Measurements from ENCODE around the gene MTM1. TPM values are rescaled to one million over a fixed set of nuclear protein-coding genes. Genes with fewer than 3 reads are reported as not detected.

MTM1 gene
- total RNA-seq, 4 donors from 2014 or later = 16.3 to 50.0 (median 22.8) TPM

GRCh38 chrX:150683112-150683511 is 114.7 kb downstream of the MTM1 start:
- TF ChIP-seq POLR2A (IDR thresholded peaks at IDR 0.05) (no peak), CTCF (IDR thresholded peaks at IDR 0.05) (no peak)
- Histone ChIP-seq H3K4me1 (no peaks in the 10 kb centered on the region), H3K27me3 (no peaks in the 10 kb centered on the region), H3K9me3 (no peaks in the 10 kb centered on the region), H3K4me3 (replicated peaks in 1 of 3) (no peak overlapping the region), H3K36me3 (no peaks in the 10 kb centered on the region), H3K27ac (no peak overlapping the region)
- 95 to 97% methylated on average over 3 of the region's 3 CpGs for WGBS, 2 donors
- intact Hi-C loops (cut with DNase I) = no loop called here
- DNase-seq = no peak

DNA sequence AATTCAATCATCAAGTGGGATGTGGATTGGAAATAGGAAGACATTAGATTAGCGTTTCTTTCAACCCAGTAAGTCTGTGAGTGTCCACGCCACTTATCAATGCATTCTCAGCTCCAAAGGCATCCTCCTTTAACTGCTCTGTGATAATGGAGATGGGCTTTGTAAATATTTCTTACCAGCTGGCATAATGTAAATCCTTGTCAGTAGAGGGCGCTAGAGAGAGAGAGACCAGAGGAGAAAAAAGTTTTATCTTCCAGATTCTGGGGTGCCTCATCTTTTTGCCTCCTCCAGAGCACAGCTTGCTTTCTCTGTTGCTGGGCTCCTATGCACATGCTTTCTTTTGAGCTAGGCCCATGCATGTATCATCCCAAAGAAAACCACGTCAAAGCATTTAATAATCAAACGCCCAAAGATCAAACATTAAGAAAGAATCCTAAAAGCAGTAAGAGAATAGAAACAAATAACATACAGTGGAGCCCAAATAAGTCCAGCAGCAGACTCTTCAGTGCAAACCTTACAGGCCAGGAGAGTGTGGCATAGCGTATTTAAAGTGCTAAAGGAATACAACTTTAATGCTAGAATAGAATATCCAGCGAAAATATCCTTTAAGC is 115.2 kb downstream of the MTM1 start:
- TF ChIP-seq CTCF (IDR thresholded peaks at IDR 0.05) = peak in 4 of 6 experiments; percentile 31 to 43 (median 40)
- no peak for TF ChIP-seq POLR2A (IDR thresholded peaks at IDR 0.05)
- Histone ChIP-seq H3K4me1 (no peaks in the 10 kb centered on the region), H3K36me3 (no peaks in the 10 kb centered on the region), H3K9me3 (no peaks in the 10 kb centered on the region), H3K27ac (no peak overlapping the region), H3K4me3 (replicated peaks in 1 of 3) (no peak overlapping the region), H3K27me3 (no peaks in the 10 kb centered on the region)
- DNase-seq = no peak
- intact Hi-C loops (cut with DNase I) = no loop called here
- 56% methylated on average over 7 of the region's 7 CpGs for WGBS, 2 donors

- Histone ChIP-seq H3K4me3 (replicated peaks in 1 of 3) (no peak overlapping the region), H3K4me1 (no peaks in the 10 kb centered on the region), H3K27me3 (no peaks in the 10 kb centered on the region), H3K36me3 (no peaks in the 10 kb centered on the region), H3K27ac (no peak overlapping the region), H3K9me3 (no peaks in the 10 kb centered on the region)
- no peak for DNase-seq
- TF ChIP-seq CTCF (IDR thresholded peaks at IDR 0.05) (no peak), POLR2A (IDR thresholded peaks at IDR 0.05) (no peak)
- 71 to 78% methylated on average over 5 of the region's 5 CpGs for WGBS, 2 donors
- intact Hi-C loops (cut with DNase I) = no loop called here
Measured at GRCh38 chrX:150688911-150689451, 120.6 kb downstream of the MTM1 start.

DNA sequence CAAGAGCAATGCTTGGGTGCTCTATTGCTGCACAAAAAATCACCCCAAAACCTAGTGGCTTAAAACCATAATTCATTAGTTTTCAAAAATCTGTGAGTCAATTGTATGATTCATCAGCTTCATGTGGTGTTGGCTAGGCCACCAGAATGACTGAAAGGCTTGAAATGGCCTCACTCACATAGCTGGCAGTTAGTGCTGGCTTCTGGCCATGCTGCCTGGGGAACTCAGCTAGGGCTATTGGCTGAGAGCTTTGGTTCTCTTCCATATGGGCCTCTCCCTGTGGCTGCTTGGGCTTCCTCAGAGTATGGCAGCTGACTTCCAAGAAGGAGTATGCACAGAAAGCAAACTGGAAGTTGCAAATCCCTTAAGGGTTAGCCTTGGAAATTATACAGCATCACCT is 121.7 kb downstream of the MTM1 start:
- Histone ChIP-seq H3K4me1 (peaks cover 0 to 7% of the 10 kb centered on the region in 2 donors), H3K36me3 (no peaks in the 10 kb centered on the region), H3K27me3 (no peaks in the 10 kb centered on the region), H3K9me3 (no peaks in the 10 kb centered on the region), H3K27ac (no peak overlapping the region), H3K4me3 (replicated peaks in 1 of 3) (no peak overlapping the region)
- DNase-seq = no peak
- intact Hi-C loops (cut with DNase I) = no loop called here
- no peak for TF ChIP-seq CTCF (IDR thresholded peaks at IDR 0.05)
- no peak for TF ChIP-seq POLR2A (IDR thresholded peaks at IDR 0.05)

DNA sequence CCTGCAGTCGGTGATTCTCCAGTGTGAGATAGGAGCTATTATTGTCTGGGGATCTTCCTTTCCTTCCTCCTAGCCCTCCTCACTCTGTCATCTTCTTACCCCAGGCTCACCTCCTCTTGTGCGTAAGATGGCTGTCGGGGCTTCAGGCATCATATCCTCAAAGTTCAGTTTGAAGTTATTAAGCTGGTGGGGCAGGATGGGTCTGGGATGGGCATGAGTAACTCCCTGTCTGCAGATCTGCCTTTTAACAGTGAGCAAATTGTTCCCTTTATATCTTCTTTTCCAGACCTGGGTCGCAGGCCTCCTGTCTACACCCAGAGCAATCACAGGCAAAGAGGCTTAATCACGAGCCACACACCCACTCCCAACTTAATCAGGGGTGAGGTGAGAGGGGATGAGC is 123.9 kb downstream of the MTM1 start:
- Histone ChIP-seq H3K9me3 (no peaks in the 10 kb centered on the region), H3K4me1 (peaks cover 0 to 10% of the 10 kb centered on the region in 2 donors), H3K4me3 (replicated peaks in 1 of 3) (peak overlapping the region in 1 of 3 donors; percentile 39), H3K27ac (no peak overlapping the region), H3K27me3 (no peaks in the 10 kb centered on the region), H3K36me3 (no peaks in the 10 kb centered on the region)
- no peak for TF ChIP-seq CTCF (IDR thresholded peaks at IDR 0.05)
- no peak for TF ChIP-seq POLR2A (IDR thresholded peaks at IDR 0.05)
- intact Hi-C loops (cut with DNase I) = no loop called here
- no peak for DNase-seq
- WGBS, 2 donors = 64 to 70% methylated on average over 4 to 5 of the region's 5 CpGs
